Measurements from ENCODE around the gene S1PR5.

DNA sequence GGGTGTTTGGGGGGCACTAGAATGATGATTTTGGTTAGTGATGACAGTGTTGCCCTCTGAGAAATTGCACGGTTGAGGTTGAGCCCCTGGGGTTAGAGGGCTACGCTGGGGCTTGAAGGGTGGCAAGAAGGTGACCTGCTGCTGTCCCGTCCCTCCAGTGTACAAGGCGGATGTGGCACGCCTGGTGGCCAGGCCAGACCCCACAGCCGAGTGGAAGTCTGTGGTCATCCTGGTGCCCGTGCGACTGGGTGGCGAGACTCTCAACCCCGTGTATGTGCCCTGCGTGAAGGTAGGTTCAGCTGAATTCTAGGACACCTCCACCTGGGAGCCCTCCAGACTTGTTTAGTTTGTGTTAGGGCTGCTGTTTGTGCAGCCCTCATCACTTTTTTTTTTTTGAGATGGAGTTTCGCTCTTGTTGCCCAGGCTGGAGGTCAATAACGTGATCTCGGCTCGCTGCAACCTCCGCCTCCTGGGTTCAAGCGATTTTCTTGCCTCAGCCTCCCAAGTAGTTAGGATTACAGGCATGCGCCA, 31.6 kb upstream of the S1PR5 start:
- TF ChIP-seq, protein P1, sequence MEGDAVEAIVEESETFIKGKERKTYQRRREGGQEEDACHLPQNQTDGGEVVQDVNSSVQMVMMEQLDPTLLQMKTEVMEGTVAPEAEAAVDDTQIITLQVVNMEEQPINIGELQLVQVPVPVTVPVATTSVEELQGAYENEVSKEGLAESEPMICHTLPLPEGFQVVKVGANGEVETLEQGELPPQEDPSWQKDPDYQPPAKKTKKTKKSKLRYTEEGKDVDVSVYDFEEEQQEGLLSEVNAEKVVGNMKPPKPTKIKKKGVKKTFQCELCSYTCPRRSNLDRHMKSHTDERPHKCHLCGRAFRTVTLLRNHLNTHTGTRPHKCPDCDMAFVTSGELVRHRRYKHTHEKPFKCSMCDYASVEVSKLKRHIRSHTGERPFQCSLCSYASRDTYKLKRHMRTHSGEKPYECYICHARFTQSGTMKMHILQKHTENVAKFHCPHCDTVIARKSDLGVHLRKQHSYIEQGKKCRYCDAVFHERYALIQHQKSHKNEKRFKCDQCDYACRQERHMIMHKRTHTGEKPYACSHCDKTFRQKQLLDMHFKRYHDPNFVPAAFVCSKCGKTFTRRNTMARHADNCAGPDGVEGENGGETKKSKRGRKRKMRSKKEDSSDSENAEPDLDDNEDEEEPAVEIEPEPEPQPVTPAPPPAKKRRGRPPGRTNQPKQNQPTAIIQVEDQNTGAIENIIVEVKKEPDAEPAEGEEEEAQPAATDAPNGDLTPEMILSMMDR (IDR thresholded peaks at IDR 0.05) = no peak
- no peak for TF ChIP-seq POLR2A (IDR thresholded peaks at IDR 0.05)
